GM18499 (cell line): Measurements from ENCODE around the gene STRA6.

ENCODE experiments used
- ATAC-seq: cut with Tn5 transposase; IDR thresholded peaks from one replicate; pipeline ENCODE4 v1.9.1; 2021; ENCODE audit warnings: moderate number of reproducible peaks; ENCODE audit not compliant: insufficient read depth, unreplicated experiment

Gene STRA6

DNA sequence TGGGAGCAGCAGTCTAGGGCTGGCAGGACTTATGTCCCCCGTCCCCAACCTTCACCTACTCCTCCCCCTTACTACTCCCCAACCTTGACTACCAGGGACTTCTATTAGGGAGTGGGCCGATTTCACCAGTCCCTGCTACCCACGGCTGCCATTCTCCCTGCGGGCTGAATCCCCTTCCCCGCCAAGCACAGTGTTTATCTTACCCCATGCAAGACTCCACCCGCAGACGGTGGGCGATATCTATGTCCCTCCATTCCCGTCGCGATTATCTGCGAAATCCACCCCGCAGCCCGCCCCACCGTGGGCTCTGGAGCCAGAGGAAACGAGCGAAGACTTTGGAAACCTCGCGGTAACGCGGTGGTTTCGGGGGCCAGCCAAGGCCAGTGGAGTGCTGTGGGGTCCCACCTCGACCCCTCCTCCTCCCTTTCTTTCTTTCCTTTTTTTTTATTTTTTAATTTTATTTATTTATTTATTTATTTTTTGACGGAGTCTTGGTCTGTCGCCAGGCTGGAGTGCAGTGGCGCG lies 67.5 kb downstream of the STRA6 start:
- ATAC-seq = no peak

DNA sequence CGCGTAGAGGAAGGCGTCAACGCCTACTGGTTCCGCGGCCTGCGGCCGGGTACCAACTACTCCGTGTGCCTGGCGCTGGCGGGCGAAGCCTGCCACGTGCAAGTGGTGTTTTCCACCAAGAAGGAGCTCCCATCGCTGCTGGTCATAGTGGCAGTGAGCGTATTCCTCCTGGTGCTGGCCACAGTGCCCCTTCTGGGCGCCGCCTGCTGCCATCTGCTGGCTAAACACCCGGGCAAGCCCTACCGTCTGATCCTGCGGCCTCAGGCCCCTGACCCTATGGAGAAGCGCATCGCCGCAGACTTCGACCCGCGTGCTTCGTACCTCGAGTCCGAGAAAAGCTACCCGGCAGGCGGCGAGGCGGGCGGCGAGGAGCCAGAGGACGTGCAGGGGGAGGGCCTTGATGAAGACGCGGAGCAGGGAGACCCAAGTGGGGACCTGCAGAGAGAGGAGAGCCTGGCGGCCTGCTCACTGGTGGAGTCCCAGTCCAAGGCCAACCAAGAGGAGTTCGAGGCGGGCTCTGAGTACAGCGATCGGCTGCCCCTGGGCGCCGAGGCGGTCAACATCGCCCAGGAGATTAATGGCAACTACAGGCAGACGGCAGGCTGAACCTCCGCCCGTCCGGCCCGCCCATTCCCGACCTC lies 68.1 kb downstream of the STRA6 start:
- no peak for ATAC-seq

DNA sequence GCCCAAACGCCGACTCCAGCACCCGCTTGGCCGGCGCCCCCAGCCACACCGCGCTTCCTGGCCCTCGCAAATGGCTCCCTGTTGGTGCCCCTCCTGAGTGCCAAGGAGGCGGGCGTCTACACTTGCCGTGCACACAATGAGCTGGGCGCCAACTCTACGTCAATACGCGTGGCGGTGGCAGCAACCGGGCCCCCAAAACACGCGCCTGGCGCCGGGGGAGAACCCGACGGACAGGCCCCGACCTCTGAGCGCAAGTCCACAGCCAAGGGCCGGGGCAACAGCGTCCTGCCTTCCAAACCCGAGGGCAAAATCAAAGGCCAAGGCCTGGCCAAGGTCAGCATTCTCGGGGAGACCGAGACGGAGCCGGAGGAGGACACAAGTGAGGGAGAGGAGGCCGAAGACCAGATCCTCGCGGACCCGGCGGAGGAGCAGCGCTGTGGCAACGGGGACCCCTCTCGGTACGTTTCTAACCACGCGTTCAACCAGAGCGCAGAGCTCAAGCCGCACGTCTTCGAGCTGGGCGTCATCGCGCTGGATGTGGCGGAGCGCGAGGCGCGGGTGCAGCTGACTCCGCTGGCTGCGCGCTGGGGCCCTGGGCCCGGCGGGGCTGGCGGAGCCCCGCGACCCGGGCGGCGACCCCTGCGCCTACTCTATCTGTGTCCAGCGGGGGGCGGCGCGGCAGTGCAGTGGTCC lies 68.7 kb downstream of the STRA6 start:
- ATAC-seq = no peak

DNA sequence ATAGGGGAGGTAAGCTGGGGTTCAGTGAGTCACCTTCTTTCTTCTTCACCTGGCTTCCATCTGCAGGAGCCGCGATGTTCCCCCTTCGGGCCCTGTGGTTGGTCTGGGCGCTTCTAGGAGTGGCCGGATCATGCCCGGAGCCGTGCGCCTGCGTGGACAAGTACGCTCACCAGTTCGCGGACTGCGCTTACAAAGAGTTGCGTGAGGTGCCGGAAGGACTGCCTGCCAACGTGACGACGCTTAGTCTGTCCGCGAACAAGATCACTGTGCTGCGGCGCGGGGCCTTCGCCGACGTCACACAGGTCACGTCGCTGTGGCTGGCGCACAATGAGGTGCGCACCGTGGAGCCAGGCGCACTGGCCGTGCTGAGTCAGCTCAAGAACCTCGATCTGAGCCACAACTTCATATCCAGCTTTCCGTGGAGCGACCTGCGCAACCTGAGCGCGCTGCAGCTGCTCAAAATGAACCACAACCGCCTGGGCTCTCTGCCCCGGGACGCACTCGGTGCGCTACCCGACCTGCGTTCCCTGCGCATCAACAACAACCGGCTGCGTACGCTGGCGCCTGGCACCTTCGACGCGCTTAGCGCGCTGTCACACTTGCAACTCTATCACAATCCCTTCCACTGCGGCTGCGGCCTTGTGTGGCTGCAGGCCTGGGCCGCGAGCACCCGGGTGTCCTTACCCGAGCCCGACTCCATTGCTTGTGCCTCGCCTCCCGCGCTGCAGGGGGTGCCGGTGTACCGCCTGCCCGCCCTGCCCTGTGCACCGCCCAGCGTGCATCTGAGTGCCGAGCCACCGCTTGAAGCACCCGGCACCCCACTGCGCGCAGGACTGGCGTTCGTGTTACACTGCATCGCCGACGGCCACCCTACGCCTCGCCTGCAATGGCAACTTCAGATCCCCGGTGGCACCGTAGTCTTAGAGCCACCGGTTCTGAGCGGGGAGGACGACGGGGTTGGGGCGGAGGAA lies 69.6 kb downstream of the STRA6 start:
- ATAC-seq = no peak

DNA sequence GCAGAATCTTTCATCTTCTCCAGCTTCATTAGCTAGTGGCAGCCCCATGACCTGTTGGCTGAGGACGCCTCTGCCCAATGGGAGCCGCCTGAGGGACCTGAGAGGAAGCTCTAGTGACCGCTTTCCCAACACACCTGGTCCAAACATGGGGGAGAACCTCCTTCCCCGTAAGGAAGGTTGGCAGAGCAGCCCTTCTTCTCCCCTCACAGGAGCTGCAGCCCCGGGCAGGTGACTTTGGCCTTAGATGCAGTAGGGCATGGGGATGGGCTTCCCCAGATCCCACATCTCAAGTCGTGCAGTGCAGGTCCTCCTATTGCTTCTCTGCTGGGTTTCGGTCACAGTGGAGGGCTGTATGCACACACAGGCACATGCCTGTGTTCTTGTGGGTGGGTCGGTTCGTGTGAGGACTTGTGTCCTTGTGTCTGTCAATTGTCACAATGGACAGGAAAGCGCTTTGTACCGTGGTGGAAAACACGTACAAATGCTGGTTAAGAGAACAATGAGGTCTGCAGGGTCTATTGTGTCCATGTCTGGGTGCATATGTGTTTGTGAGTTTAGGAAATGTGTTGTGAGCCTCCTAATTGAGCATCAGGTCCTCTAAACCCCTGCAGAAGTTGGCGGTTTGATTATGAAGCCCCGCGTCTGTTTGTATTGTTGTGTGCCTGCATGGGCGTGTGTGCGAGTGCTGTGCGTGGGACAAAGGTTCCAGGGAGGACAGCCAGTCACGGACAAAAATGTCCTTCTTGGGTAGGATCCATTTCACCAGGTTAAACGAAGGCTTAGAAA lies 70.8 kb downstream of the STRA6 start:
- no peak for ATAC-seq

DNA sequence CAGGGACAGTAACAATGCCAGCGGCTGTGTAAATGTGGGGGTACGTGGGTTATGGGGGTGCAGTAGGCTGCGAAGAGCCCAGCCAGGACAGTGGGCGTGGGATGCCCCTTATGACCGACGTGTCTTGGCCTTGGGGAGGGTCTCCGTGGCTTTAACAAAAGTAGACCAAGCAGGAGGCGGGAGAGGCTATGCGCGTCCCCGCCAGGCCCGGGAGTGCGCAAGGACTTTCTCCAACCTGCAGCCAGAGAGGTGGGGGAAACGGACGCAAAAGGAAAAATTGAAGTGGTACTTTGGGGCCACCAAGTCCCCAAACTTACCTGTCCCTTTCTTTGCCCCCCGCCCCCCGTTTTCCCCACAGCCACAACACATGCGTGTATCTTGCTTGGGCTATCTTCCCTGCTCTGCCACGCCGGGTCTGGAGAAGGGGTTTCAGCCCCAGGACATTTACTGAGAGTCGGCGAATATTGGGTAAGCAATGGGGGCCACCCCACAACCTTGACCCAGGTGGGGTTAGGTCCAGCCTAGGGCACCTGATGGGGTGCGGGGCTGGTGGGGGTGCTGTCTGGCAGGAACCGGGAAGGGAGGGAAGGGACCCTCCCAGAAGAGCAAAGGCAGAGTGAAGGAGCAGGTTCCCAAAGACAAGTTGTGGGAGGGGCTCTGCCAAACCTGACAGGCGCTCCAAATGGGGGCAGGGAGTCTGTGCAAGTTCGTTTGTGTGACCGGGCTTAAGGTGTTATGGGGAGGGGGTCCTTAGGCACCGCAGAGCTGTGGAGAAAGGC lies 71.5 kb downstream of the STRA6 start:
- ATAC-seq = no peak

DNA sequence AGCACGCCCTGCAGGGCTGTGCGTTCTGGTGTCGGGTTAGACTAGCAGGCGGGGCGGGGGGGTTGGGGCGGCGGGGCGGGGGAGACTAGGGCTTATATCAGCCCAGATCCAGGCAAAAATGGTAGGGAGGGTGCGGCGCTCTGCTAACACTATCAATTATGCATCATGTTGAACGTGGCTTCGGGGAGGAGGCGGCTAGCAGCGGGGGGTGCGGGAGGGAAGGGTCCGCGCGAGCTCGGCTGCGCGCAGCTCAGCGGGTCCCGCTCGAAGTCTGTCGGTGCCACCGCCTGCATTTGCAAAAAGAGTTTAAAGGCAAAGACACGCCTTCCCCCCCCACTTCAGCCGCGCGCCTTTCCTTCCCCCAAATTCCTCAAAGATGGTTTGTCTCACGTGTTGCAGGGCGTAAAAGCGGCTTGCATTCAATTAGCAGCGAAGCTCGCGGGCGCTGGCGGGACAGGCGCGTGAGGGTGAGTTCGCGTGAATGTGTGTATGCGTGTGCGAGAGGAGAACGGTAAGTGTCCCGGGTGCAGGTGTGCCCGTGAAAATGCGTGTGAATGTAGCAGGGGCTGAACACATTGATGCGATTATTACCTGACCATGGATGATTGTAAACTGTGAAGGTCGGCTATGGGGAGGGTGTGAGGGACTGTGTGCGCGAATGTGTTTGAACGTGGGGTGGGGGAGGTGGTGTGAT lies 72.3 kb downstream of the STRA6 start, which contains the start of gene ISLR2:
TSS of gene ISLR2 (plus strand) at position 432 of the 694 bp plus-strand sequence. CDS start 2,169 bp downstream, outside the sequence.
- no peak for ATAC-seq

DNA sequence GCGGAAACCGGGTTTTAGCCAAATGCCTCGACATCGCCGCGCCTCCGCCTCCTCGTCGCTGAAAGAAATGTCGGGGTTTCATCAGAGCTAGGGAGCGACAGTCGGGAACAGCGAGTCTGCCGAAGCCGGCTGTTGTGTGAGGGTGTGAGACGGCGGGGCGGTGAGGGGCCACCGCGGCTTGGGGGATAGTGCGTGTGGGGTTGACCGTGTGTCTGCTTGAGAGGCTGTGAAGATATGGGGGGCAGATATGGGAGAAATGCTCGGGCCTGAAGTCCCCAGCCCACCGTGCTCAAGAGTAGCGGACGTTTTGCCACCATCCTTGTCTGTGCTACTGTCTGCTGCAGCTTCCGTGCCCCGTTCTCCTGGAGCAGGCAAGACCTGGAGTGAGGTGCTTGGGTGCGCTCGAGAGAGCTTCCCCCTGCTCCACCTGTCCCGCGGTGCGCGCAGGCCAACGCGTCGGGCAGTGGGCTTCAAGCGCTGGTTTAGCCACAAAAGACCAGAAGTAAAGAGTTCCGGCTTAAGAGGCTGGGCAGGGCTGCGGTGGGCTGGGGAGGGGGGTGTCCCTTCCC lies 72.9 kb downstream of the STRA6 start:
- ATAC-seq = no peak
